IPS-11a (cell line): ENCODE results near the gene CATSPER2.
"Not testable (repeated sequence)": the region's sequence is repeated elsewhere in the genome, so short reads cannot be mapped to it uniquely, and the experiment has no call there.

ENCODE experiments used
- H3K4me3 ChIP-seq: one replicate; pipeline ENCODE4 v1.5.1; 2013; ENCODE audit warnings: low read depth, low read length, control low read depth

Gene CATSPER2

GRCh38 chr15:43648649-43649429 is at the start of gene CATSPER2:
TSS of gene CATSPER2 (minus strand) at chr15:43648844. CDS start at chr15:43648061, 783 bp downstream.
- H3K4me3 ChIP-seq, result no peak within 1 kb of the TSS

- H3K4me3 ChIP-seq, result not testable (repeated sequence)
Observed at GRCh38 chr15:43693148-43694022, 44.7 kb upstream of the CATSPER2 start, which contains the start of gene CKMT1A. TSS of gene CKMT1A (plus strand) at chr15:43693859. CDS start at chr15:43694051, 192 bp downstream.

- H3K4me3 ChIP-seq, result not testable (repeated sequence)
Observed at GRCh38 chr15:43692679-43693078, 44.0 kb upstream of the CATSPER2 start.

GRCh38 chr15:43689604-43690301 is 41.1 kb upstream of the CATSPER2 start:
- not testable (repeated sequence) for H3K4me3 ChIP-seq

- not testable (repeated sequence) for H3K4me3 ChIP-seq
Observed at GRCh38 chr15:43674175-43674574, 25.5 kb upstream of the CATSPER2 start.

- not testable (repeated sequence) for H3K4me3 ChIP-seq
Observed at GRCh38 chr15:43666177-43666576, 17.5 kb upstream of the CATSPER2 start.

- H3K4me3 ChIP-seq, result not testable (repeated sequence)
Observed at GRCh38 chr15:43663333-43663732, 14.7 kb upstream of the CATSPER2 start.

- H3K4me3 ChIP-seq, result not testable (repeated sequence)
Observed at GRCh38 chr15:43662293-43662692, 13.6 kb upstream of the CATSPER2 start.

- not testable (repeated sequence) for H3K4me3 ChIP-seq
Observed at GRCh38 chr15:43659727-43660126, 11.1 kb upstream of the CATSPER2 start.

GRCh38 chr15:43649430-43649926 is 834 bp upstream of the CATSPER2 start:
- H3K4me3 ChIP-seq, result not testable (repeated sequence)

- H3K4me3 ChIP-seq, result not testable (repeated sequence)
Observed at GRCh38 chr15:43638464-43639204, 10.0 kb downstream of the CATSPER2 start.

GRCh38 chr15:43626937-43627336 is 21.7 kb downstream of the CATSPER2 start:
- not testable (repeated sequence) for H3K4me3 ChIP-seq

GRCh38 chr15:43625106-43625505 is 23.5 kb downstream of the CATSPER2 start:
- no peak overlapping the region for H3K4me3 ChIP-seq

GRCh38 chr15:43622068-43622799 is 26.4 kb downstream of the CATSPER2 start:
- H3K4me3 ChIP-seq, result not testable (repeated sequence)

GRCh38 chr15:43618700-43619099 is 29.9 kb downstream of the CATSPER2 start, which contains the start of gene STRC:
TSS of gene STRC (minus strand) at chr15:43618800. CDS start at chr15:43618722, 78 bp downstream.
- not testable (repeated sequence) for H3K4me3 ChIP-seq

- H3K4me3 ChIP-seq, result not testable (repeated sequence)
Observed at GRCh38 chr15:43617750-43618149, 30.9 kb downstream of the CATSPER2 start.

GRCh38 chr15:43602233-43602632 is 46.4 kb downstream of the CATSPER2 start:
- H3K4me3 ChIP-seq, result not testable (repeated sequence)

- not testable (repeated sequence) for H3K4me3 ChIP-seq
Observed at GRCh38 chr15:43600200-43600599, 48.4 kb downstream of the CATSPER2 start.

- H3K4me3 ChIP-seq, result not testable (repeated sequence)
Observed at GRCh38 chr15:43599131-43599530, 49.5 kb downstream of the CATSPER2 start.
